GM04504 (cell line): ENCODE data around the gene PSEN1.

Experiments
- DNase-seq: peaks from one replicate; pipeline ENCODE4 v3.0.0-alpha.2; 2012; ENCODE audit warnings: low read depth

Gene PSEN1

GRCh38 chr14:73240816-73241480 lies 104.6 kb downstream of the PSEN1 start:
- no peak for DNase-seq

DNA sequence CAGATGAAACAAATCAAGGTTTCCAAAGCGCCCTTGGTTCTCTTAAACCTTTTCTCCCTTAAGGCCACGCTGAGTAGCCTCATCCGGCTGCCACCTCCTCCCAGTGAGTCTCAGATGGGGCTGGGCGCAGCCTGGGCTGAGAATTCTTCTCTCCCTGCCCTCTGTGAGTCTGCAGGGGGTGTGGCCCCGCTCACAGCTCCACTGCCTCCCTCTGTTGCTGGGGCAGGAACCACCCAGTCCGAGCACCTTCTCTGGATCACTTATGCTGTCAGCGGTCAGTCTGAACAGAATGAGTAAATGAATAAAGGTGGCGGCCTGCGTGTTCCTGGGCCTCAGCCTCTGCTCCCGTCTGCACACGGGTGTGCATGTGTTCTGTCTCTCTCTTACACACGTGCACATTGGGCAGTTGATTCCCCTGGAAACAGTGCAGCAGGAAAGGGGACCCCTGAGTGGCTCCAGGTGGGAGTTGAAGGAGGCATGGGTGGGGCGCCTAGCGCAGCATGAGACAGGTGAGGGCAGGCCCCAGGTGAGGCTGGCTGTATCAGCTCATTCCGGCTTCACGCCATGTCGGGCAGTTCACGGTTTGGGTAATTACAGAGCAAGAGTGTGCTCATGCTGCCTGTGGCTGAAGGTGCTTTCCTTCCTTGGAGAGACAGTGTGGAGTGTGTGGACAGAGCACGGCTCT lies 105.3 kb downstream of the PSEN1 start:
- no peak for DNase-seq

GRCh38 chr14:73242357-73242901 lies 106.1 kb downstream of the PSEN1 start:
- DNase-seq: no peak

DNA sequence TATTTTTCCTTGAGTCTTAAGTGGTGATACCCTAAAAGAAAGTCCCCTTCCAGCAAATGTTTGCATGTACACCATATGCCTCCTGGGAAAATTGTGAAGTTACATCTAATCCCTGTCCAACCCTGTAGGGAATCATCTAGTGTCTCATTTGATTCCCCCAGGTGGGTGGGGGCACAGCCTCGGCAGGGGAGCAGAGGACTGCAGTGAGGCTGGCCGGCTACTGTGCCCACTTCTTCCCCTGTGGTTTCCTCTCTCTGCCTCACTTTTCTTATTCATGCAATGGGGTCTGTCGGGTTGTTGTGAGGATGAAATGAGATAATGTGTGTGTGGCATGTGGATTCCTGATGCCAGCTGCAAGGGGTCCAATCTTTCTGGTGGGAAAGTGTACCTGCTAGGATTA lies 107.0 kb downstream of the PSEN1 start:
- no peak for DNase-seq

GRCh38 chr14:73243748-73244147 lies 107.4 kb downstream of the PSEN1 start:
- no peak for DNase-seq

DNA sequence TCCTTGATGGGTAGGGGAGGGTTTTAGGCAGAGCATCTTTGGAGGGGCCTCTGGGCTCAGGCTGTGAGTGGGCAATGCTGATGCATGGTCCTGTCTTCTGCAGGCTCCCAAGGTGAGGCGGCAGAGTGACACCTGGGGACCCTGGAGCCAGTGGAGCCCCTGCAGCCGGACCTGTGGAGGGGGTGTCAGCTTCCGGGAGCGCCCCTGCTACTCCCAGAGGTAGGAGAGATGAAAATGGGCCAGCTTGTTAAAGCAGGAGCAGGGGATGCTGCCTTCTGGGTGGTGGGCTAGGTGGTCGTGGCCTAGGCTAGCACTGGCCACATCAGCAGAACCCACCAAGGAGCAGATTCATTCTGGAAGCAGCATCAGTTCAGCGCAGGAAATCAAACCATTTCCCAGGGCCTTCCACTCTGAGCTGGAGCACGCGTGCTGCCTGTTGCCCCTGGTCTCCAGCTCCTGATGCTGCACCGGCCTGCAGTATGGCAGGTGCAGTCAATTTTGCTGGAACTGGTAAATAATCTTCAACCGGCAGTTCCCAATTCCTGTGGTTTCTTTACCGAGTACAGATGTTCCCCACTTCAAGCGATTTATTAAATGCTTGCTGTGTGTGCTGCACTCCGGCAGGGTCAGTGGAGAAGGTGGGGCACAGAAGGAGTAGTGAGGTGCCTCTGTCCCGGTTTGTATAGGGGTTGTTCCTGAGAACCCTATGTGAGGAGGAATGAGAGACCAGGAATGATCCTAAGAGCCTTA lies 108.4 kb downstream of the PSEN1 start:
- DNase-seq: no peak

DNA sequence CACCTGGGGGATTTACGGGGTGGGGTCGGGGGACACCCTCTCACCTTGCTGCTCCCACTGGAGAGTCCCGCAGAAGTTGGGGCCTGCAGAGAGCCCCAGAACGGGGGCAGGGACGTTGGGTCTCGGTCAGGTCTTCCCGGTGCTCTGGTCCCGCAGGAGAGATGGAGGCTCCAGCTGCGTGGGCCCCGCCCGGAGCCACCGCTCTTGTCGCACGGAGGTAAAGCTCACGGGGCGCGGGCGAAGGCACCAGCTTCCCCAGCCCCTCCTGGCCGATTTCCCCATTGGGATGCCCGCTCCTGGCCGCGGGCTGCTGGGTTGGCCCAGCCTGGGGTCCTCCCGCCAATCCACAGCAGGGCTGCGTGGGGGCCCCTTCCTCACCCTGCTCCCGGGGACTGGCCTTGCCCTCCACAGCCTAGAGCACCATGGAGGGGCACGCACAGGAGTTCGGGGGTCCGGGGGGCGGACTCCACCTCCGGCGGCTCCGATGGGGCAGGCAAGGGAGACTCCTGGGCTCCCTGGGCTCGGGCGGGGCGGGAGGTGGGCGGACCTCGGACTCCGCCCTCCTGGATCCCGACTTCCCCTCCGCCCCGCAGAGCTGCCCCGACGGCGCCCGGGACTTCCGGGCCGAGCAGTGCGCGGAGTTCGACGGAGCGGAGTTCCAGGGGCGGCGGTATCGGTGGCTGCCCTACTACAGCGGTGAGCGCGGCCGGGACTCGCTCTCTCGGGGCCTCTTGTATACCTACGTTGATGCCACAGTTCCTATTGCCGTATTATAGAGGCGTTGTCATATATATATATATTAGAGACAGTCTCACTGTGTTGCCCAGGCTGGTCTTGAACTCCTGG lies 109.4 kb downstream of the PSEN1 start:
- DNase-seq: no peak

DNA sequence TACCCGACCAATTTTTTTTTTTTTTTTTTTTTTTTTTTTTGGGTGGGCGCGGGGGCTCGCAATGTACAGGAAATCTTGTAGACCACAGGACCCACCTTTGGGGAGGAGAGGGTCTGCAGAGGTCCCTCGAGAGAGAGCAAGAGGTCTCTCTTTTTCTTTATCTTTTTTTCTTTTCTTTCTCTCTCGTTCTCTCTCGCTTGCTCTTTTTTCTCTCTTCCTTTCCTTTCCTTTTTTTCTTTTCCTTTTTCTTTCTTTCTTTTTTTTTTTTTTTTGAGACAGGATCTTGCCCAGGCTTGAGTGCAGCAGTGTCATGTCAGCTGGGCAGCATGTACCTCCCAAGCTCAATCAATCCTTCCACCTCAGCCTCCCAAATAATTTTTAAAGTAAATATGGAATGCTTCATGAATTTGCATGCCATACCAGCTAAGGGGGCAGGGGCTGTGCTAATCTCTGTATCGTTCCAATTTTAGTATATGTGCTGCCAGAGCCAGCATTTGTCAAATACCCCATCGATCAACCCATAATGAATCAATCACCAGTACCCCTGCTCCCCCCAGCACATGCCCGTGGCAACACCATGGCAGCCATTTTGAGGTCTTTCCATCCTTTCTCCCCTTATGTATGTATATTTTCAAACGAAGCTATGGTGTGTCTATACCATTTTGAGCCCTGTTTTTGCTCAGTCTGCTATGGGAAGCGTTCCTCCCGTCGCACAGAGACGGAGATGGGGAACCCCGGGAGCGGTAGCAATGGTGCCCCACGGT lies 110.3 kb downstream of the PSEN1 start:
- no peak for DNase-seq

GRCh38 chr14:73248108-73248868 lies 112.0 kb downstream of the PSEN1 start:
- DNase-seq: no peak

GRCh38 chr14:73249108-73249507 lies 112.8 kb downstream of the PSEN1 start:
- DNase-seq: no peak

GRCh38 chr14:73249564-73250316 lies 113.4 kb downstream of the PSEN1 start:
- DNase-seq: no peak

- no peak for DNase-seq
Measured at GRCh38 chr14:73250317-73250713, 114.0 kb downstream of the PSEN1 start.

GRCh38 chr14:73250781-73251500 lies 114.6 kb downstream of the PSEN1 start:
- DNase-seq: no peak

- no peak for DNase-seq
Measured at GRCh38 chr14:73251516-73252215, 115.4 kb downstream of the PSEN1 start.

DNA sequence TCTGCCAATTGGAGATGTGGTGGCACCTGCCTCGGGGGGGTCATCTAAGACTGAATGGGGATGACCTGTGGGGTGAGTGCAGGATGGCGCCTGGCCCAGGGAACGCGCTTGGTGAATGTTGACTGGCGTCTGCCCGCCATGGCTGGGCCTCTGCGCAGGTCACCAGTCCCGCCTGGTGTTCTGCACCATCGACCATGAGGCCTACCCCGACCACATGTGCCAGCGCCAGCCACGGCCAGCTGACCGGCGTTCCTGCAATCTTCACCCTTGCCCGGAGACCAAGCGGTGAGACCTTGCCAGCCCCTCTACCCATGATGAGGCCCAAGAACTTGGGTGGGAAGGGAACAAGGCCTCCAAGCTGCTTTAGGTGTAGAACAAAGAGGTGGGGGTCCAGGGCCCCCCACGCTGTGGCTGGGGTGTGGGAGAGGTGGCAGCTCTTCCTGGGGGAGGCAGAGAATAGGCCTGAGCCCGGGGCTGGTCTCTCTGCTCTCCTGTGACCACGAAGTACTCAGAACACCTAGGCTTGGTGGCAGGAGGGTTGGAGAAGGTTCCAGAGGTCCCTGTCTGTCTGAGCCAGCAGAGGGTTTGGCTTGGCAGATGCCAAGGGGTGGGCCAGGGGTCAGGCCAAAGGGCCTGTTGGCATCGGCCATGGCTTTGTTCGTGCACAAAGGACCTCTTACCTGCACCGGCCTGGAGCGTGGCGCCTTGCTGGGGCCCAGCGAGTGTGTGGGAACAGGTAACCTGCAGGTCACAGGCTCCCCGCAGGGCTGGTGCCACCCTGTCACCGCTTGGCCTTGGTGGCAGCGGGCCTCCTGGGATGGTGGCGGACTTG lies 116.4 kb downstream of the PSEN1 start:
- DNase-seq: no peak

DNA sequence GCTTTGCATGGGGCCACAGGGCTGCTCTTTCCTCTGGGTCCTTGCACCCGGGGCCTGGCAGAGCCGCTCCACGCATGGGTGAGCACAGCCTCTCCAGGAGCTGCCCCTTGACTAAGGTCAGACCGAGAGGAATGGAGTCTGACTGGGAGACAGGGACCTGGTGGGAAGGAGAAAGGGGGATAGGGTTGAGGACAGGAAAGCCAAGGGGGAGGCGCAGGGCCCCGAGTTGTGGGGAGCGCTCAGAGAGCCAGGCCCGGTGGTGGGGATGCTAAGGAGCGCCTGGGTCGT lies 117.0 kb downstream of the PSEN1 start:
- no peak for DNase-seq

- no peak for DNase-seq
Measured at GRCh38 chr14:73253721-73254120, 117.4 kb downstream of the PSEN1 start.
